CD8-positive, alpha-beta memory T cell (primary cell): Measurements from ENCODE around the gene CXXC4. TPM values are rescaled to one million over a fixed set of nuclear protein-coding genes. Genes with fewer than 3 reads are reported as not detected.

Source experiments
- CTCF ChIA-PET: fragments of 350-600 bp; sonication (Branson Sonifier 250); formaldehyde crosslinking; loops from one replicate; lab custom pipeline; 2021; ENCODE audit warnings: antibody characterized with exemption; lab: Charles Lee
- POLR2A ChIA-PET: fragments of 350-600 bp; sonication (Branson Sonifier 250); formaldehyde crosslinking; loops from one replicate; lab custom pipeline; 2021; ENCODE audit warnings: antibody characterized with exemption; lab: Charles Lee
- DNase-seq, 5 donors: peaks; one replicate each; pipeline versions ENCODE4 v3.0.0 to v3.0.0-alpha.2; 2020 to 2022; ENCODE audit warnings: mixed read lengths in 1 of 5
- H3K27ac ChIP-seq: one replicate; pipeline ENCODE4 v1.7.0; 2013; ENCODE audit warnings: low read depth, mild to moderate bottlenecking, low read length, moderate library complexity
- H3K27me3 ChIP-seq: 2 replicates; pipeline ENCODE4 v1.7.0; 2013; ENCODE audit warnings: low read length, mild to moderate bottlenecking; ENCODE audit not compliant: insufficient read depth, poor library complexity, severe bottlenecking
- H3K36me3 ChIP-seq: 2 replicates; pipeline ENCODE4 v1.7.0; 2013; ENCODE audit warnings: mild to moderate bottlenecking, low read length, moderate library complexity; ENCODE audit not compliant: insufficient read depth
- H3K4me1 ChIP-seq: 2 replicates; pipeline ENCODE4 v1.7.0; 2013; ENCODE audit warnings: mild to moderate bottlenecking, low read length, moderate library complexity; ENCODE audit not compliant: insufficient read depth
- H3K4me3 ChIP-seq: 2 replicates; pipeline ENCODE4 v1.7.0; 2013; ENCODE audit warnings: mild to moderate bottlenecking, low read length
- H3K9me3 ChIP-seq: 2 replicates; pipeline ENCODE4 v1.7.0; 2013; ENCODE audit warnings: mild to moderate bottlenecking, low read length
- H3K27ac Mint-ChIP-seq, 8 donors: one replicate each; pipeline ENCODE4 v1.8.0; 2020 to 2021; ENCODE audit warnings: mixed read lengths in 8 of 8, mild to moderate bottlenecking in 6 of 8, inconsistent platforms in 3 of 8, moderate library complexity in 3 of 8
- H3K27me3 Mint-ChIP-seq, 2 donors: one replicate each; pipeline ENCODE4 v1.8.0; 2020 to 2021; ENCODE audit warnings: mixed read lengths in 2 of 2, mild to moderate bottlenecking in 1 of 2, moderate library complexity in 1 of 2
- H3K36me3 Mint-ChIP-seq, 3 donors: one replicate each; pipeline ENCODE4 v1.8.0; 2020 to 2021; ENCODE audit warnings: mixed read lengths in 3 of 3, inconsistent platforms in 1 of 3, mild to moderate bottlenecking in 1 of 3
- H3K4me1 Mint-ChIP-seq, 3 donors: one replicate each; pipeline ENCODE4 v1.8.0; 2020 to 2021; ENCODE audit warnings: mixed read lengths in 3 of 3, inconsistent platforms in 1 of 3, mild to moderate bottlenecking in 1 of 3
- H3K4me3 Mint-ChIP-seq, 7 donors: one replicate each; pipeline ENCODE4 v1.8.0; 2020 to 2021; ENCODE audit warnings: mixed read lengths in 7 of 7, mild to moderate bottlenecking in 6 of 7, moderate library complexity in 4 of 7, inconsistent platforms in 2 of 7
- H3K9me3 Mint-ChIP-seq, 5 donors: one replicate each; pipeline ENCODE4 v1.8.0; 2020 to 2022; ENCODE audit warnings: mixed read lengths in 5 of 5, mild to moderate bottlenecking in 3 of 5, moderate library complexity in 2 of 5, inconsistent platforms in 1 of 5
- polyA plus RNA-seq: library from polyadenylated mRNA; unstranded; fragments of 300-500 nt; fragmentation: Illumina TruSeq; gene quantifications from one replicate; pipeline ENCODE4 v1.2.3, GENCODE V29; 2021
- total RNA-seq, 2 experiments: library from RNA; stranded (reverse); gene quantifications; one replicate each; pipeline ENCODE4 v1.2.3, GENCODE V29; 2021

The CXXC4 gene
- total and polyA plus RNA-seq, 3 experiments from 2014 or later = 1.1 TPM; not detected in 2

GRCh38 chr4:104493081-104493831 lies 1.4 kb downstream of the CXXC4 start:
- CTCF ChIA-PET = no interaction called here
- H3K4me1 Mint-ChIP-seq = peaks cover 40 to 48% (median 47%) of the 10 kb centered on the region in 3 donors
- DNase-seq = no peak
- Histone ChIP-seq H3K4me3 (no peak overlapping the region), H3K27me3 (no peaks in the 10 kb centered on the region), H3K27ac (no peak overlapping the region), H3K4me1 (peaks cover 9% of the 10 kb centered on the region), H3K36me3 (no peaks in the 10 kb centered on the region), H3K9me3 (no peaks in the 10 kb centered on the region)
- H3K9me3 Mint-ChIP-seq = peaks cover 0 to 2% (median 0%) of the 10 kb centered on the region in 5 donors
- peak overlapping the region in 5 of 7 donors; percentile 9 to 94 (median 81) for H3K4me3 Mint-ChIP-seq
- no peaks in the 10 kb centered on the region for H3K36me3 Mint-ChIP-seq
- H3K27me3 Mint-ChIP-seq = peaks cover 22 to 68% of the 10 kb centered on the region in 2 donors
- POLR2A ChIA-PET = no interaction called here
- H3K27ac Mint-ChIP-seq = no peak overlapping the region

GRCh38 chr4:104492183-104492771 lies 2.4 kb downstream of the CXXC4 start:
- ChIA-PET CTCF (no interaction called here), POLR2A (interaction anchor here (1.6 kb wide), 1 partner anchor 982 kb away, joined by 3 read pairs; the partner anchor contains the start of gene PPA2)
- peaks cover 0 to 4% (median 0%) of the 10 kb centered on the region in 5 donors for H3K9me3 Mint-ChIP-seq
- Histone ChIP-seq H3K36me3 (no peaks in the 10 kb centered on the region), H3K27me3 (no peaks in the 10 kb centered on the region), H3K27ac (no peak overlapping the region), H3K9me3 (no peaks in the 10 kb centered on the region), H3K4me1 (peaks cover 9% of the 10 kb centered on the region), H3K4me3 (no peak overlapping the region)
- H3K4me1 Mint-ChIP-seq = peaks cover 40 to 48% (median 47%) of the 10 kb centered on the region in 3 donors
- H3K4me3 Mint-ChIP-seq = peak overlapping the region; percentile 77 to 95 (median 82)
- H3K27me3 Mint-ChIP-seq = peaks cover 27 to 72% of the 10 kb centered on the region in 2 donors
- no peaks in the 10 kb centered on the region for H3K36me3 Mint-ChIP-seq
- DNase-seq = no peak
- peak overlapping the region in 6 of 8 donors; percentile 15 to 83 (median 58) for H3K27ac Mint-ChIP-seq

GRCh38 chr4:104491481-104492182 lies 3.1 kb downstream of the CXXC4 start:
- Histone ChIP-seq H3K9me3 (no peaks in the 10 kb centered on the region), H3K27ac (no peak overlapping the region), H3K4me1 (peaks cover 9% of the 10 kb centered on the region), H3K4me3 (no peak overlapping the region), H3K36me3 (no peaks in the 10 kb centered on the region), H3K27me3 (no peaks in the 10 kb centered on the region)
- CTCF ChIA-PET = interaction anchor here (1.3 kb wide), 1 partner anchor 8 kb away, joined by 3 read pairs; no protein-coding TSS in a partner anchor
- Mint-ChIP-seq H3K27ac (peak overlapping the region in 4 of 8 donors; percentile 78 to 85 (median 80)), H3K27me3 (peaks cover 27 to 78% of the 10 kb centered on the region in 2 donors), H3K9me3 (peaks cover 0 to 4% (median 0%) of the 10 kb centered on the region in 5 donors), H3K4me1 (peaks cover 40 to 48% (median 47%) of the 10 kb centered on the region in 3 donors), H3K36me3 (no peaks in the 10 kb centered on the region), H3K4me3 (peak overlapping the region; percentile 74 to 95 (median 82))
- DNase-seq = peak; percentile 27 to 58 (median 40)
- POLR2A ChIA-PET = interaction anchor here (1.6 kb wide), 1 partner anchor 982 kb away, joined by 3 read pairs; the partner anchor contains the start of gene PPA2

- ChIA-PET CTCF (interaction anchor here (1.3 kb wide), 1 partner anchor 9 kb away, joined by 3 read pairs; no protein-coding TSS in a partner anchor), POLR2A (interaction anchor here (1.6 kb wide), 1 partner anchor 983 kb away, joined by 3 read pairs; the partner anchor contains the start of gene PPA2)
- Histone ChIP-seq H3K9me3 (no peaks in the 10 kb centered on the region), H3K36me3 (no peaks in the 10 kb centered on the region), H3K27me3 (no peaks in the 10 kb centered on the region), H3K27ac (no peak overlapping the region), H3K4me1 (peaks cover 9% of the 10 kb centered on the region), H3K4me3 (peak overlapping the region; percentile 67)
- Mint-ChIP-seq H3K4me3 (peak overlapping the region; percentile 77 to 94 (median 86)), H3K4me1 (peaks cover 40 to 48% (median 47%) of the 10 kb centered on the region in 3 donors), H3K9me3 (peaks cover 0 to 4% (median 0%) of the 10 kb centered on the region in 5 donors), H3K36me3 (no peaks in the 10 kb centered on the region), H3K27me3 (peaks cover 26 to 74% of the 10 kb centered on the region in 2 donors), H3K27ac (peak overlapping the region in 5 of 8 donors; percentile 57 to 78 (median 70))
- peak; percentile 34 to 68 (median 44) for DNase-seq
These were observed 3.8 kb downstream of the CXXC4 start for GRCh38 chr4:104490770-104491480.

- peak overlapping the region; percentile 67 for H3K4me3 ChIP-seq
- H3K27me3 ChIP-seq = no peaks in the 10 kb centered on the region
These were observed 4.5 kb downstream of the CXXC4 start for GRCh38 chr4:104490096-104490769.

DNA sequence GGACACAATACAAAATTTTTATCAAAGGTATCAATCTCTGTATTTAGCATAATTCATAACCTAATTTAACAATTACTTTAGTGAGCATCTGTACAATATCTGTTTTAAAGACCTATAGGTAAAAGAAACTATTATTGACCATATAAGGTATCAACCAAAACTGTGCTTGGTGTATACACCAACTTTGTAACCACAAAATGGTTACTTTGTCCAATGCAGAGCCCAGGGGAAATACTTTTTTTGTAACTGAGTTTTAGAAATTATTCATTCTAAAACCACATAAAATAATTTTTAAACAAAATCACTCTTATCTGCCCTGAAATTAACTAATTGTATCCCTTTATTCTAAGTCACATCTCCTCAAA lies 5.0 kb downstream of the CXXC4 start:
- POLR2A ChIA-PET = no interaction called here
- no peaks in the 10 kb centered on the region for H3K9me3 ChIP-seq
- Mint-ChIP-seq H3K4me1 (peaks cover 32 to 38% (median 38%) of the 10 kb centered on the region in 3 donors), H3K36me3 (no peaks in the 10 kb centered on the region), H3K9me3 (peaks cover 0 to 4% (median 0%) of the 10 kb centered on the region in 5 donors), H3K4me3 (peak overlapping the region in 1 of 7 donors; percentile 77), H3K27me3 (peaks cover 24 to 65% of the 10 kb centered on the region in 2 donors), H3K27ac (no peak overlapping the region)
- no peak for DNase-seq
- peaks cover 9% of the 10 kb centered on the region for H3K4me1 ChIP-seq
- H3K36me3 ChIP-seq = no peaks in the 10 kb centered on the region
- no peaks in the 10 kb centered on the region for H3K27me3 ChIP-seq
- CTCF ChIA-PET = no interaction called here
- no peak overlapping the region for H3K4me3 ChIP-seq
- no peak overlapping the region for H3K27ac ChIP-seq

More at GRCh38 chr4:104490096-104490769, 4.5 kb downstream of the CXXC4 start:
- peak overlapping the region; percentile 77 to 94 (median 86) for H3K4me3 Mint-ChIP-seq
- no peaks in the 10 kb centered on the region for H3K9me3 ChIP-seq
- H3K9me3 Mint-ChIP-seq = peaks cover 0 to 4% (median 0%) of the 10 kb centered on the region in 5 donors
- H3K36me3 ChIP-seq = no peaks in the 10 kb centered on the region
- H3K27ac Mint-ChIP-seq = peak overlapping the region in 5 of 8 donors; percentile 32 to 84 (median 70)
- no peaks in the 10 kb centered on the region for H3K36me3 Mint-ChIP-seq
- no peak for DNase-seq
- ChIA-PET CTCF (interaction anchor here (1.3 kb wide), 1 partner anchor 10 kb away, joined by 3 read pairs; no protein-coding TSS in a partner anchor), POLR2A (no interaction called here)
- H3K4me1 ChIP-seq = peaks cover 9% of the 10 kb centered on the region
- no peak overlapping the region for H3K27ac ChIP-seq
- H3K4me1 Mint-ChIP-seq = peaks cover 34 to 42% (median 42%) of the 10 kb centered on the region in 3 donors
- H3K27me3 Mint-ChIP-seq = peaks cover 26 to 67% of the 10 kb centered on the region in 2 donors

GRCh38 chr4:104488151-104488550 lies 6.5 kb downstream of the CXXC4 start:
- peak overlapping the region in 1 of 8 donors; percentile 48 for H3K27ac Mint-ChIP-seq
- peaks cover 9% of the 10 kb centered on the region for H3K4me1 ChIP-seq
- ChIA-PET POLR2A (no interaction called here), CTCF (no interaction called here)
- H3K27me3 Mint-ChIP-seq = peaks cover 20 to 52% of the 10 kb centered on the region in 2 donors
- DNase-seq = no peak
- no peak overlapping the region for H3K27ac ChIP-seq
- peaks cover 24 to 26% (median 25%) of the 10 kb centered on the region in 3 donors for H3K4me1 Mint-ChIP-seq
- no peaks in the 10 kb centered on the region for H3K27me3 ChIP-seq
- H3K36me3 ChIP-seq = no peaks in the 10 kb centered on the region
- H3K9me3 ChIP-seq = no peaks in the 10 kb centered on the region
- H3K4me3 Mint-ChIP-seq = no peak overlapping the region
- H3K36me3 Mint-ChIP-seq = no peaks in the 10 kb centered on the region
- no peak overlapping the region for H3K4me3 ChIP-seq
- H3K9me3 Mint-ChIP-seq = peaks cover 0 to 4% (median 0%) of the 10 kb centered on the region in 5 donors
